ENCODE data around the gene SIRT3. TPM values are rescaled to one million over a fixed set of nuclear protein-coding genes. Genes with fewer than 3 reads are reported as not detected.
"Not testable (repeated sequence)": the region's sequence is repeated elsewhere in the genome, so short reads cannot be mapped to it uniquely, and the experiment has no call there.

SIRT3 gene
- total RNA-seq, 2 experiments from 2014 or later, result 13.5 to 16.0 TPM

DNA sequence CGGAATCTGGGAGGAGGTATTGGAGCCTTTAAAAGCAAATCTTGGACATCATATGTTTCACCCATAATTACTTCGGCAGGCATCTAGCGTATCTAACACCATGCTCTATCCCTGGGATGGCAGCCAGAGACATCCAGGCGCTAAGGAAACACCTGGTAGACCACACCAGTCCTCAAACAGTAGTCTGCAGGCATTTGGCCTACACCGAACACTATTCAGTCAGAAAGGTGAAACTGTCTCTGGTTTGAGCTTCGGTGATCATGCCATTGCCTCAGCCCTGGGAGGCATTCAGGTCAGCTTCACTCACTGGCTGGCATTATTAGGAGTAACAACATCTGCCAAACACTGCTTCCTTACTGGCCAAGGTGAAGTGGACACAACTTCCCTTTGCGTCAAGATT lies 11.7 kb downstream of the SIRT3 start:
- ChIA-PET POLR2A (no interaction called here), CTCF (no interaction called here)

- POLR2A ChIA-PET, result no interaction called here
- CTCF ChIA-PET, result no interaction called here
Observed at GRCh38 chr11:223884-224283, 12.3 kb downstream of the SIRT3 start.

- CTCF ChIA-PET, result interaction anchor here (1.5 kb wide), 1 partner anchor 10 kb away, joined by 4 read pairs; no protein-coding TSS in a partner anchor
- POLR2A ChIA-PET, result no interaction called here
Observed at GRCh38 chr11:223026-223789, 12.9 kb downstream of the SIRT3 start.

DNA sequence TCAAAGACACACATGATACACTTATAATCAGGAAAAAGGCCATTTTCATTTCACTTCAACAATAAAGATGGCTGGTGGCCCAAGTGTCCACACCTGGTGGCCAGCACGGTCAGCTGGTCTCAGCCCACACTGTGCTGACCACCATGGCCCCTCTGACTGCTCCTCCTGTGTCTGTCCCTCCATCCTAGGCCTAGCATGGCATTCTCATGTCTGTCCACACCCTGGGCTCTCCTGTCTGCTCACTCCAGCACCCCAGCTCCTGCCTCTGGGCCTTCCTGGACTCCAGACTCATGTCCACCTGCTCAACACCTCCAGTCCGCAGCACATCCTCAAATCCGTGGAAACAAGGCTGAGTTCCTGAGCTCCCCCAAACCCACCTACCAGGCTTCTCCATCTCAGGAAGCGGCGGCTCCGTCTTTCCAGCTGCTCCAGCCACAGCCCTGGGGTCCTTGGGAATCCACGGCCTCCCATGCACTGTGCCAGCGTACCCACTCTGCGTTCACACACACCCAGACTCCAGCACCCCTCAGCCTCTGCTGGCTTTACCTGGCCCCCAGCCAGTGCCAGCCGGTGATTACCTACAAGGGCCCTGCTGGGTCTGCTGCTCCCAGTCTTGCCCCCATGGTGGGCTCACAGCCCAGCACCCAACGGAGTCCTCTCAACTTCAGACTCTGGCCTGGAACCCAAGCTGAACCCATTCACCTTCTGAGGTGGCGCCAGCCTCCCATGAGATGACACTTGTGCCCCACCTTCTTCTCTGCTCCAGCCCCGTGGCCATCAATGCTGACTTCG lies 13.9 kb downstream of the SIRT3 start:
- POLR2A ChIA-PET, result no interaction called here
- CTCF ChIA-PET, result interaction anchor here (1.5 kb wide), 1 partner anchor 9 kb away, joined by 4 read pairs; no protein-coding TSS in a partner anchor

DNA sequence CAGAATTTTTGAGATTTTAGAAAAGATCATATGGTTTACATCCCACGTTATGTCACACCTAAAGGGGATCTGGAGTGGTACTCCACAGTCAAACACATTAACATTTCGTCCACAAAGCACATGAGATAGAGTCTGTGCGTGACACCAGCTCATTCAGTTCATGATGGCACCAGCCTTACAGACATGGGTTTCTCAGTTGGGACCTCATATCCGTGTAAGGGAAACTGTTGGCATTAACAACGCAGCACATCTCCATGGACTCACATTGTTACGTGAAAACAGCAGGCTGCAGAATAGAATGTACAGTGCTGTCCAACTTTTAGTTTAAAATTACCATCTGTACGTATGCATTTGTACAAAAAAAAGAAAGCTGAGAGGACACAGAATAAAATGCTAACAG lies 14.6 kb downstream of the SIRT3 start:
- CTCF ChIA-PET, result interaction anchor here (1.5 kb wide), 1 partner anchor 8 kb away, joined by 4 read pairs; no protein-coding TSS in a partner anchor
- POLR2A ChIA-PET, result no interaction called here

GRCh38 chr11:220641-221215 lies 15.4 kb downstream of the SIRT3 start:
- POLR2A ChIA-PET, CTCF ChIA-PET: not testable (repeated sequence)

DNA sequence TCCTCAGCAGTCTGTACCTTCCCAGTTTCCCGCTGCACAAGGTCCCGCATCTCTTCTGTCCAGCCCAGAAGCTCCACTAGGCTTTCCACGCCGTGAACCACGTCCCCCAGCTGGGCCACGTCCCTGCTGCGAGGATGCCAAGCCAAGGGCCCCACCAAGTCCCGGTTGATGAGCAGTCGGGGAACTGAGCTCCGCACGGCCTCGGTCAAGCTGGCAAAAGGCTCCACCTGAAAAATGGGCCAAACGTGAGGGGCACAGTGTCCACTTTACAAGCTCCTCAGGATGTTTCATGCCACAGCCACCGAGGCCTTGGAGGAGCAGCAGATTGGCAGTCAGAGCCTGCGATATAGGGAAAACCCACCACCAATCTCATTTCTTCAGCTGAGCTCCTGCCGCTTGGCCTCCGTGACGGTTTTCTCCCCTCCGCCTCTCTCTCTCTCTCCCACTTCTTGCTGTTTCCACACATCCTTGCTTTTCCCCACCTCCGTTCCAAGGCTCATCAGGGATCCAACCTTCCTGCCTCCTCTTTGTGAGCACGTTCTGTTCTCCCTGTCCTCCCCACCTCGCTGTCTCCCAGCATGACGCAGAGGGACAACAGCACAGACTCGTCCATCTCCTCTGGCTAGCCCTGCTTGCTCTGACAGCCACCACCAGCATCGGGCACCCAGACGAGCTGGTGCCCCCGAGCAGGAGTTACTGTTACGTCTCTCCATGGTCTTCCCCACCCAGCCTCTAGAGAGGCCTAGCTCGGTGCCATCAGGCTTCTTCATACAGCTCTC lies 17.1 kb downstream of the SIRT3 start:
- ChIA-PET POLR2A (interaction anchor here (1.1 kb wide), 1 partner anchor 13 kb away, joined by 3 read pairs; no protein-coding TSS in a partner anchor), CTCF (no interaction called here)

DNA sequence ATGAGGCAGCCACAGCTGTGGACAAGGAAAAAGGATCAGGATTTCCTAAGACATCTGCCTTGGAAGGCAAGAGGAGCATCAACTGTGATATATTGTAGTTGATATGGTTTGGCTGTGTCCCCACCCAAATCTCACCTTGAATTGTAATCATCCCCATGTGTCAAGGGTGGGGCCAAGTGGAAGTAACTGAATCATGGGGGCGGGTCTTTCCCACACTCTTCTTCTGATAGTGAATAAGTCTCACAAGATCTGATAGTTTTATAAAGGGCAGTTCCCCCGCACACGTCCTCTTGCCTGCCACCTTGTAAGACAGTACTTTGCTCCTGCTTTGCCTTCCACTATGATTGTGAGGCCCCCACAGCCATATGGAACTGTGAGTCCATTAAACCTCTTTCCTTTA lies 18.4 kb downstream of the SIRT3 start:
- ChIA-PET CTCF (no interaction called here), POLR2A (interaction anchor here (0.8 kb wide), 1 partner anchor 17 kb away, joined by 3 read pairs; no protein-coding TSS in a partner anchor)

- POLR2A ChIA-PET, result interaction anchor here (0.6 to 1.9 kb wide), 3 partner anchors 9 to 436 kb away, joined by 3 to 10 read pairs (median 7); partner anchors contain the start of genes BET1L, PSMD13 and RIC8A
Observed at GRCh38 chr11:216081-216974, 19.8 kb downstream of the SIRT3 start.

DNA sequence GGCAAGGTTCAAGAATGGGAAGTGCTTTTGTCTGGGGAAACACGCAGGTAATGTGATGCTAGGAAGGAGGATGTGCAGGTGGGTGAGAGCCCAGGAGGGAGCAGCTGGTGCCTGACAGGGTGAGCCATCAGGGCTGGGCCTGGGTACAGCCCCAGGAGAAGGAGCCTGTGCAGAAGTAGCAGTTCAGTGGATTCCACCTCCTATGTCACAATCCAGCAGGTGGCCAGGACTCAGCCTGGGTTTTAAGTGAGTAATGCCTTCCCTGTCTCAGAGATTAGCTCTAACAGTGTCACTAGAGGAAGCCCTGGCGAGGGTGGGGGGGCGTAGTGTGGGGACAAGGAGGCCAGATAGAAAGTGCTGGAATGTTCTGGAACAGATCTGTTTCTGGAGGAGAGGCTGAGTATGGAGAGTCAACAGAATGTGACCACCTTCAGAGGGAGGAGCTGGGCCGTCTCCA lies 20.5 kb downstream of the SIRT3 start:
- ChIA-PET POLR2A (interaction anchor here (0.6 to 1.9 kb wide), 3 partner anchors 8 to 134 kb away, joined by 3 to 10 read pairs (median 8); partner anchors contain the start of genes BET1L, PSMD13 and RIC8A), CTCF (no interaction called here)

More at GRCh38 chr11:216081-216974, 19.8 kb downstream of the SIRT3 start:
- CTCF ChIA-PET, result no interaction called here

DNA sequence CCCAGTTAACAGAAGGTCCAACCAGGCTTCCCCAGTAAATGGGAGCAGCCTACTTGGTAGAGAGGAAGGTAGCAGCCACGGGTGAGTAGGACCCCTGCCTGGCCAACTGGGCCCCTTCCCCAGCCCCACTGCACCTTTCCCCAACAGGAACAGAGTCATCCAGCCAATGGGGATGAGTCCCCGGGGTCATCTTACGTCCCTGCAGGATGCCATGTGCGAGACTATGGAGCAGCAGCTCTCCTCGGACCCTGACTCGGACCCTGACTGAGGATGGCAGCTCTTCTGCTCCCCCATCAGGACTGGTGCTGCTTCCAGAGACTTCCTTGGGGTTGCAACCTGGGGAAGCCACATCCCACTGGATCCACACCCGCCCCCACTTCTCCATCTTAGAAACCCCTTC lies 22.1 kb downstream of the SIRT3 start:
- ChIA-PET CTCF (no interaction called here), POLR2A (interaction anchor here (1.1 kb wide), 1 partner anchor 201 kb away, joined by 4 read pairs; the partner anchor contains the start of gene SIGIRR)

GRCh38 chr11:213111-213510 lies 23.0 kb downstream of the SIRT3 start:
- ChIA-PET CTCF (interaction anchor here (0.8 kb wide), 1 partner anchor 9 kb away, joined by 4 read pairs; no protein-coding TSS in a partner anchor), POLR2A (interaction anchor here (1.1 kb wide), 1 partner anchor 202 kb away, joined by 4 read pairs; the partner anchor contains the start of gene SIGIRR)

DNA sequence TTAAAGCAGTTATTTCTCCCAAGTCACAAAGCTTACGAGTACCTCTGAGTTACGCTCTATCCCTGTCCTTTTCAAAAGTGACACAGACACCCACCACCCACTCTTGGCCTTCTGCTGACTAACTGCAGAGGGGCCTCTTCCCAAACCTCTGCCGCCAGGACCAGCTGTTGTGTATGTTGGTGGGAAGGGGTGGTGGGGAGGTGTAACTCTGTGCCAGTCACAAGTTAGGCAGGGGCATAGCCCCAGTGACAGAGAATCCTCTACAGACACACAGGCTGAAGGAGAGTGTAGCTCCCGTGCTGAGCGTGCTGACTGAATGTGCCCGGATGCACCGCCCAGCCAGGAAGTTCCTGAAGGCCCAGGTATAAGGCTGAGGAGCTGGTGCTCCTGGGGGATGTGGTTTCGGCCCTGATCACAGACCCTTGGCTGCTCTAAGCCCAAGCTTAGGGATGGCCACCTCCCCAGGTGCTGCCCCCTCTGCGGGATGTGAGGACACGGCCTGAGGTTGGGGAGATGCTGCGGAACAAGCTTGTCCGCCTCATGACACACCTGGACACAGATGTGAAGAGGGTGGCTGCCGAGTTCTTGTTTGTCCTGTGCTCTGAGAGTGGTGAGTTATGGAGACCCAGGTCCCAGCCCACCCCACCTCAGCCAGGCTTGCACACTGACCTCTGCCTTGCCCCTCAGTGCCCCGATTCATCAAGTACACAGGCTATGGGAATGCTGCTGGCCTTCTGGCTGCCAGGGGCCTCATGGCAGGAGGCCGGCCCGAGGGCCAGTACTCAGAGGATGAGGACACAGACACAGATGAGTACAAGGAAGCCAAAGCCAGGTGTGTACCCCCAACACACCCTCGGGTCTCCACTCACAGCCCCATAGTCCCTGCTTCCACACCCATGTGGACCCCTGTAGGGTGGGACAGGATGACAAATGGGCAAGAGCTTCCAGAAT lies 23.7 kb downstream of the SIRT3 start:
- POLR2A ChIA-PET, result interaction anchor here (1.1 kb wide), 1 partner anchor 202 kb away, joined by 4 read pairs; the partner anchor contains the start of gene SIGIRR
- CTCF ChIA-PET, result interaction anchor here (0.8 to 1.2 kb wide), 3 partner anchors 10 to 153 kb away, joined by 3 to 4 read pairs (median 3); no protein-coding TSS in a partner anchor

GRCh38 chr11:211741-212140 lies 24.4 kb downstream of the SIRT3 start:
- POLR2A ChIA-PET, result no interaction called here
- CTCF ChIA-PET, result interaction anchor here (0.9 to 1.2 kb wide), 2 partner anchors 48 to 153 kb away, joined by 3 read pairs; no protein-coding TSS in a partner anchor

DNA sequence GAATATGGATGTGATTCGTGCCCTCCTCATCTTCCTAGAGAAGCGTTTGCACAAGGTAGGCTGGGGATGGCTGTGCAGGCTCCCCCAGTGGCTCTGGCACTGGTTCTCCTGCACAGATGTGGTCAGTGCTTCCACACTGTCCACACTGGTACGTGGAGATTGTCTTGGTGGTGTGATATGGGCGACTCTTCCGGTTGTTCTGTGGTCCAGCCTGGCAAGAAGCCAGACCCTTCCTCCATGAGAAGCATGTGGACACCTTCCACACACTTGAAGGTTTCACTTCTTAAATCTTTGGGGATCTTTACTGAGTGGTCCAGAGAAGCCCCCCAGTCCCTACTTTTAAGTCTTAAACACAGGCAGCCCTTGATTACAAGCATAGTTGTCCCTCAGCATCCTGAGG lies 24.8 kb downstream of the SIRT3 start:
- POLR2A ChIA-PET, result no interaction called here
- CTCF ChIA-PET, result interaction anchor here (0.9 to 1.2 kb wide), 2 partner anchors 49 to 154 kb away, joined by 3 read pairs; no protein-coding TSS in a partner anchor

GRCh38 chr11:210803-211180 lies 25.4 kb downstream of the SIRT3 start:
- ChIA-PET POLR2A (no interaction called here), CTCF (no interaction called here)

Measured in activated CD8-positive, alpha-beta memory T cell treated with anti-CD3 and anti-CD28 coated beads for 36 hours (primary cell).